Fibroblast of lung (primary cell): ENCODE data around the gene ZBTB45.

Experiments used
- EZH2 ChIP-seq: IDR thresholded peaks from 2 replicates; pipeline ENCODE4 v1.5.1; 2012; ENCODE audit warnings: low read length, control low read depth, mild to moderate bottlenecking; ENCODE audit errors: missing control alignments
- TF ChIP-seq, protein P1 (sequence below), 2 donors: IDR thresholded peaks in 1 of 2; conservative IDR thresholded peaks in 1 of 2; 1 replicate in 1 of 2; 2 replicates in 1 of 2; pipeline ENCODE4 v1.5.1; 2011 to 2012; ENCODE audit warnings: low read length in 2 of 2, control low read depth in 1 of 2, inconsistent platforms in 1 of 2, low read depth in 1 of 2, mild to moderate bottlenecking in 1 of 2

DNA sequence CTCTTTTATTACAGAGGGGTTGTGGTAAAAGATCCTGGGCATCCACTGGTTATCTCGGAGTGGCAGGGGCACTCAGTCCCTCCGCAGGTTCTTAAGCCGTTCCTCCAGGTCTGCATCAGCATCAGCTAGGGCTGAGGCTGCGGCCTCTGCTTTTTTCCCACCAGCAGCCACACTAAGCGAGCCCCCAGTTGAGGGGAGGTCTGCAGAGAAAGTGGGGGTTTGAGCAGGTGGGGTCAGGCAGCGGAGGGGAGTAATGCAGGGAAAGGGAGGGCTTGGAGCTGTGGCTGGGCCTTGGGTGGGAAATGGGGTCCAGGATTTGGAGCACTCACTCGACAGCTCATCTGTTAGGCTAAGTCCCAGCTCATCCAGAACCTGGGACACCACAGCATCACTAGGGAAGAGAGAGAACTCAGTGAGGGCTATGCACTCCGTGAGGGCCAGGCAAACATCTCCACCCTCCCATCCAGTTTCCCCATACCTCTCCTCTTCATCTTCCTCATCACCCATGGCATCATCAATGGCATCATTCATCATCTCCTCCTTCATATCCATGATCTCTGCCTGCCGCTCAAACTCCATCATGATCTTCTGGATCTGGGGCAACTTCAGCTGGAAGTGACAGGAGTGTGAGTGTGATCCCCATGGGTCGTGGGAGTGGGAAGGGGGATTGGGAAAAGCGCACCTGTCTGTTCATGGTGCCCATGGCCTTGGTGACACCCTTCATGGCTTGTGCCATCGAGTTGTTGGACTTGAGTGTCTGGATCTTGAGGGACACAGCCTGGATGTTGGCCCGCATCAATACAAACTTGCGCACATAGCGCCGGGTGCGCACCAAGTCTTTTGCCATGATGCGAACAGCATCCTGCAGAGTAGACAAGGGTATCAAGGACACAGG, 32.2 kb upstream of the ZBTB45 start:
- TF ChIP-seq, protein P1, sequence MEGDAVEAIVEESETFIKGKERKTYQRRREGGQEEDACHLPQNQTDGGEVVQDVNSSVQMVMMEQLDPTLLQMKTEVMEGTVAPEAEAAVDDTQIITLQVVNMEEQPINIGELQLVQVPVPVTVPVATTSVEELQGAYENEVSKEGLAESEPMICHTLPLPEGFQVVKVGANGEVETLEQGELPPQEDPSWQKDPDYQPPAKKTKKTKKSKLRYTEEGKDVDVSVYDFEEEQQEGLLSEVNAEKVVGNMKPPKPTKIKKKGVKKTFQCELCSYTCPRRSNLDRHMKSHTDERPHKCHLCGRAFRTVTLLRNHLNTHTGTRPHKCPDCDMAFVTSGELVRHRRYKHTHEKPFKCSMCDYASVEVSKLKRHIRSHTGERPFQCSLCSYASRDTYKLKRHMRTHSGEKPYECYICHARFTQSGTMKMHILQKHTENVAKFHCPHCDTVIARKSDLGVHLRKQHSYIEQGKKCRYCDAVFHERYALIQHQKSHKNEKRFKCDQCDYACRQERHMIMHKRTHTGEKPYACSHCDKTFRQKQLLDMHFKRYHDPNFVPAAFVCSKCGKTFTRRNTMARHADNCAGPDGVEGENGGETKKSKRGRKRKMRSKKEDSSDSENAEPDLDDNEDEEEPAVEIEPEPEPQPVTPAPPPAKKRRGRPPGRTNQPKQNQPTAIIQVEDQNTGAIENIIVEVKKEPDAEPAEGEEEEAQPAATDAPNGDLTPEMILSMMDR (conservative IDR thresholded peaks at IDR 0.05 in 1 of 2, IDR thresholded peaks at IDR 0.05 in 1 of 2; ENCODE audit: low read depth in 1 of 2, low read length in 2 of 2): no peak
- TF ChIP-seq EZH2: no peak
